HG03025 (cell line): ENCODE measurements around the gene BACE2.

ENCODE experiments used
- ATAC-seq: cut with Tn5 transposase; IDR thresholded peaks from one replicate; pipeline ENCODE4 v1.9.1; 2021; ENCODE audit warnings: mild to moderate bottlenecking, moderate library complexity; ENCODE audit not compliant: unreplicated experiment, low FRiP score

The BACE2 gene

GRCh38 chr21:41211060-41211805 is 43.3 kb downstream of the BACE2 start:
- ATAC-seq, result no peak

- ATAC-seq, result no peak
Measured at GRCh38 chr21:41213021-41213420, 45.1 kb downstream of the BACE2 start.

- no peak for ATAC-seq
Measured at GRCh38 chr21:41215856-41216408, 48.0 kb downstream of the BACE2 start.

GRCh38 chr21:41216486-41216885 is 48.5 kb downstream of the BACE2 start:
- no peak for ATAC-seq

- ATAC-seq, result no peak
Measured at GRCh38 chr21:41217671-41218385, 49.9 kb downstream of the BACE2 start.

- ATAC-seq, result no peak
Measured at GRCh38 chr21:41219498-41220207, 51.7 kb downstream of the BACE2 start.

GRCh38 chr21:41220208-41220733 is 52.3 kb downstream of the BACE2 start:
- no peak for ATAC-seq

- no peak for ATAC-seq
Measured at GRCh38 chr21:41222247-41223068, 54.5 kb downstream of the BACE2 start.

GRCh38 chr21:41226853-41227252 is 58.9 kb downstream of the BACE2 start:
- no peak for ATAC-seq

- no peak for ATAC-seq
Measured at GRCh38 chr21:41227357-41228005, 59.5 kb downstream of the BACE2 start.

- no peak for ATAC-seq
Measured at GRCh38 chr21:41228006-41228370, 60.0 kb downstream of the BACE2 start.

- ATAC-seq, result no peak
Measured at GRCh38 chr21:41228492-41228891, 60.5 kb downstream of the BACE2 start.

GRCh38 chr21:41228958-41229357 is 61.0 kb downstream of the BACE2 start:
- no peak for ATAC-seq

- no peak for ATAC-seq
Measured at GRCh38 chr21:41229509-41230248, 61.7 kb downstream of the BACE2 start.

GRCh38 chr21:41230497-41230896 is 62.5 kb downstream of the BACE2 start:
- no peak for ATAC-seq

GRCh38 chr21:41231060-41231459 is 63.1 kb downstream of the BACE2 start:
- no peak for ATAC-seq

GRCh38 chr21:41232013-41232412 is 64.1 kb downstream of the BACE2 start:
- ATAC-seq, result no peak

GRCh38 chr21:41233916-41234315 is 66.0 kb downstream of the BACE2 start:
- no peak for ATAC-seq

GRCh38 chr21:41234569-41234968 is 66.6 kb downstream of the BACE2 start:
- no peak for ATAC-seq
